ENCODE measurements around the gene CAMK1D. TPM values are rescaled to one million over a fixed set of nuclear protein-coding genes. Genes with fewer than 3 reads are reported as not detected.

CAMK1D gene
- total RNA-seq, 1 donor from 2014 or later, result 2.3 TPM

- TF ChIP-seq, protein P1, sequence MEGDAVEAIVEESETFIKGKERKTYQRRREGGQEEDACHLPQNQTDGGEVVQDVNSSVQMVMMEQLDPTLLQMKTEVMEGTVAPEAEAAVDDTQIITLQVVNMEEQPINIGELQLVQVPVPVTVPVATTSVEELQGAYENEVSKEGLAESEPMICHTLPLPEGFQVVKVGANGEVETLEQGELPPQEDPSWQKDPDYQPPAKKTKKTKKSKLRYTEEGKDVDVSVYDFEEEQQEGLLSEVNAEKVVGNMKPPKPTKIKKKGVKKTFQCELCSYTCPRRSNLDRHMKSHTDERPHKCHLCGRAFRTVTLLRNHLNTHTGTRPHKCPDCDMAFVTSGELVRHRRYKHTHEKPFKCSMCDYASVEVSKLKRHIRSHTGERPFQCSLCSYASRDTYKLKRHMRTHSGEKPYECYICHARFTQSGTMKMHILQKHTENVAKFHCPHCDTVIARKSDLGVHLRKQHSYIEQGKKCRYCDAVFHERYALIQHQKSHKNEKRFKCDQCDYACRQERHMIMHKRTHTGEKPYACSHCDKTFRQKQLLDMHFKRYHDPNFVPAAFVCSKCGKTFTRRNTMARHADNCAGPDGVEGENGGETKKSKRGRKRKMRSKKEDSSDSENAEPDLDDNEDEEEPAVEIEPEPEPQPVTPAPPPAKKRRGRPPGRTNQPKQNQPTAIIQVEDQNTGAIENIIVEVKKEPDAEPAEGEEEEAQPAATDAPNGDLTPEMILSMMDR (IDR thresholded peaks at IDR 0.05; ENCODE audit: insufficient read depth, low read length, poor library complexity, severe bottlenecking), result no peak
- DNase-seq (ENCODE audit: low read depth), result no peak
- Histone ChIP-seq H3K36me3 (ENCODE audit: control insufficient read depth, insufficient read depth, low read length) (no peaks in the 10 kb centered on the region), H3K27me3 (ENCODE audit: control insufficient read depth, insufficient read depth, low read length) (no peaks in the 10 kb centered on the region), H3K4me3 (ENCODE audit: low read depth, low read length) (no peak overlapping the region)
Observed at GRCh38 chr10:12408472-12408871, 59.1 kb downstream of the CAMK1D start.

- Histone ChIP-seq H3K27me3 (ENCODE audit: control insufficient read depth, insufficient read depth, low read length) (no peaks in the 10 kb centered on the region), H3K36me3 (ENCODE audit: control insufficient read depth, insufficient read depth, low read length) (no peaks in the 10 kb centered on the region), H3K4me3 (ENCODE audit: low read depth, low read length) (no peak overlapping the region)
- DNase-seq (ENCODE audit: low read depth), result no peak
- TF ChIP-seq, protein P1 (IDR thresholded peaks at IDR 0.05; ENCODE audit: insufficient read depth, low read length, poor library complexity, severe bottlenecking), result no peak
Observed at GRCh38 chr10:12409161-12409560, 59.8 kb downstream of the CAMK1D start.

DNA sequence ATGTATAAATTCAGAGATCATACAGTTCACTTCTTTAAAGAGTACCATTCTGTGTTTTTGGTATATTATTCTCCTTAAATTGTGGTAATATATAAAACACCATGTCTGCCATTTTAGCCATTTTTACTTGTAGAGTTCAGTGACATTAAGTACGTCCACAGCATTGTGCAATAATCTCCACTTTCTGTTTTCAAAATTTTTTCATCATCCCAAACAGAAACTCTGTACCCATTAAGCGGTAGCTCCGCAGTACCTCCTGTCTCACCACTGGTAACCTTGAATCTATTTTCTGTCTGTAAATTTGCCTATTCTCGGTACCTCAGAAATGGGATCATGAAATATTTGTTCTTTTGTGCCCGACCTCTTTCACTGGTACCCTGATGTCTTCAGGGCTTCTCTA is 60.3 kb downstream of the CAMK1D start:
- no peak for DNase-seq (ENCODE audit: low read depth)
- H3K27me3 ChIP-seq (ENCODE audit: control insufficient read depth, insufficient read depth, low read length), result no peaks in the 10 kb centered on the region
- H3K4me3 ChIP-seq (ENCODE audit: low read depth, low read length), result no peak overlapping the region
- TF ChIP-seq, protein P1 (IDR thresholded peaks at IDR 0.05; ENCODE audit: insufficient read depth, low read length, poor library complexity, severe bottlenecking), result no peak
- no peaks in the 10 kb centered on the region for H3K36me3 ChIP-seq (ENCODE audit: control insufficient read depth, insufficient read depth, low read length)

DNA sequence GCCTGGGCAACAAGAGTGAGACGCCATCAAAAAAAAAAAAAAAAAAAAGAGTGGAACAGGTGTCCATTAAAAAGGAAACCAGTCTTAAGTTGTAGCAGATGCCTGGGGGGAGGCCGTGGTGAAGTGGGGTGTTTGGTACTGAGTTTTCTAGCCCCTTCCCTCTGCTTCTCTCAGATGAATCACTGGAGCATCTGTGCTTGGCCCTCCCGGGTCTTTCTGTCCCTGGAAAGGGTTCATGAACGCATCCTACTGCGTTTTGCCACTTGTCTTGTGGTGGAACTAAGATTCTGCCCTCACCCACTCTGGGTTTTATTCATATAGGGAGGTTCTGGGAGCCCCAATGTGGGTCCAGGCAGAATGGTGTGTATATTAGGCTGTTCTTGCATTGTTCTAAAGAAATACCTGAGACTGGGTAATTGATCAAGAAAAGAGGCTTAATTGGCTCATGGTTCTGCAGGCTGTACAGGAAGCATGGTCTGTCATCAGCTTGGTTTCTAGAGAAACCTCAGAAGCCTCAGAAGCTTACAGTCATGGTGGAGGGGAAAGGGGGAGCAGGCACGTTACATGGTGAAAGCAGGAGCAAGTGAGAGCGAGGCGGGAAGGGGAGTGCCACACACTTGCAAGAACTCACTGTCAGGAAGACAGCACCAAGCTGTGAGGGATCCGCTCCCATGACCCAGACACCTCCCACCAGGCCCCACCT is 63.5 kb downstream of the CAMK1D start:
- Histone ChIP-seq H3K27me3 (ENCODE audit: control insufficient read depth, insufficient read depth, low read length) (no peaks in the 10 kb centered on the region), H3K4me3 (ENCODE audit: low read depth, low read length) (no peak overlapping the region), H3K36me3 (ENCODE audit: control insufficient read depth, insufficient read depth, low read length) (no peaks in the 10 kb centered on the region)
- TF ChIP-seq, protein P1 (IDR thresholded peaks at IDR 0.05; ENCODE audit: insufficient read depth, low read length, poor library complexity, severe bottlenecking), result no peak
- DNase-seq (ENCODE audit: low read depth), result no peak

- Histone ChIP-seq H3K27me3 (ENCODE audit: control insufficient read depth, insufficient read depth, low read length) (no peaks in the 10 kb centered on the region), H3K36me3 (ENCODE audit: control insufficient read depth, insufficient read depth, low read length) (no peaks in the 10 kb centered on the region), H3K4me3 (ENCODE audit: low read depth, low read length) (no peak overlapping the region)
- TF ChIP-seq, protein P1 (IDR thresholded peaks at IDR 0.05; ENCODE audit: insufficient read depth, low read length, poor library complexity, severe bottlenecking), result no peak
- DNase-seq (ENCODE audit: low read depth), result no peak
Observed at GRCh38 chr10:12413369-12413711, 64.0 kb downstream of the CAMK1D start.

Data from kidney epithelial cell (primary cell).